ENCODE results near the gene CCDC198.

Gene CCDC198

DNA sequence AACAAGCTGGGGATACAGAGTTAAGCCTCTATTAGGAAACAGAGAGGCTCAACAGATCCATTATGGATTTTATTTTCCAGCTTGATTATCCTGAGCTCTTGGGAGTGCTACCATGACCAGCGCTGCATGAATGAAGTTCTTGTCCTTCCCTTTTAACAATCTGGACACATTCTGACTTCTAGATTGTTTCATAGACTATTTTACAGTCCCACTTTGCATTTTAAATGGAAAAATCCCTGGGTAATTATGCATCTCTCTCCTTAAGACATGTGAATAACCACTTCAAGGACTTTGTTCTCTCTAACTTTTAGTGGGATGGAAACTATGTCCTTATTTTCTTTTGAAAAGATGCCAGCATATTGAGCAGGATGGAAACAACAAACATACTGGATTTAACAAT, 2.0 kb downstream of the CCDC198 start:
- H3K36me3 ChIP-seq (ENCODE audit: insufficient read depth, low read length), result no peaks in the 10 kb centered on the region
- no peaks in the 10 kb centered on the region for H3K9me3 ChIP-seq (ENCODE audit: insufficient read depth, low read depth, low read length)
- TF ChIP-seq, protein P1, sequence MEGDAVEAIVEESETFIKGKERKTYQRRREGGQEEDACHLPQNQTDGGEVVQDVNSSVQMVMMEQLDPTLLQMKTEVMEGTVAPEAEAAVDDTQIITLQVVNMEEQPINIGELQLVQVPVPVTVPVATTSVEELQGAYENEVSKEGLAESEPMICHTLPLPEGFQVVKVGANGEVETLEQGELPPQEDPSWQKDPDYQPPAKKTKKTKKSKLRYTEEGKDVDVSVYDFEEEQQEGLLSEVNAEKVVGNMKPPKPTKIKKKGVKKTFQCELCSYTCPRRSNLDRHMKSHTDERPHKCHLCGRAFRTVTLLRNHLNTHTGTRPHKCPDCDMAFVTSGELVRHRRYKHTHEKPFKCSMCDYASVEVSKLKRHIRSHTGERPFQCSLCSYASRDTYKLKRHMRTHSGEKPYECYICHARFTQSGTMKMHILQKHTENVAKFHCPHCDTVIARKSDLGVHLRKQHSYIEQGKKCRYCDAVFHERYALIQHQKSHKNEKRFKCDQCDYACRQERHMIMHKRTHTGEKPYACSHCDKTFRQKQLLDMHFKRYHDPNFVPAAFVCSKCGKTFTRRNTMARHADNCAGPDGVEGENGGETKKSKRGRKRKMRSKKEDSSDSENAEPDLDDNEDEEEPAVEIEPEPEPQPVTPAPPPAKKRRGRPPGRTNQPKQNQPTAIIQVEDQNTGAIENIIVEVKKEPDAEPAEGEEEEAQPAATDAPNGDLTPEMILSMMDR (conservative IDR thresholded peaks at IDR 0.05; ENCODE audit: low read length), result no peak
- no peak for TF ChIP-seq EZH2phosphoT487 (IDR thresholded peaks at IDR 0.05; ENCODE audit: borderline replicate concordance)
- H3K9me2 ChIP-seq (replicated peaks; ENCODE audit: low read depth, low read length), result no peaks in the 10 kb centered on the region
- H3K4me1 ChIP-seq (ENCODE audit: insufficient read depth, low read length, poor library complexity, severe bottlenecking), result peaks cover 8% of the 10 kb centered on the region
- no peak overlapping the region for H3K4me2 ChIP-seq (ENCODE audit: low read depth, low read length, poor library complexity, severe bottlenecking)
- H4K20me1 ChIP-seq (ENCODE audit: insufficient read depth, low read length, poor library complexity, severe bottlenecking), result no peaks in the 10 kb centered on the region
- no peaks in the 10 kb centered on the region for H3K27me3 ChIP-seq (ENCODE audit: insufficient read depth, low read length, poor library complexity, severe bottlenecking)
- no peak overlapping the region for H3K4me3 ChIP-seq (ENCODE audit: low read length, poor library complexity, severe bottlenecking)
- no peak overlapping the region for H3K9ac ChIP-seq (ENCODE audit: low read depth, low read length, poor library complexity, severe bottlenecking)
- no peak overlapping the region for H2AFZ ChIP-seq (ENCODE audit: low read length)
- H3F3A ChIP-seq (ENCODE audit: low read depth), result no peaks in the 10 kb centered on the region
- no peaks in the 10 kb centered on the region for H3K79me2 ChIP-seq (ENCODE audit: insufficient read depth, low read length)

DNA sequence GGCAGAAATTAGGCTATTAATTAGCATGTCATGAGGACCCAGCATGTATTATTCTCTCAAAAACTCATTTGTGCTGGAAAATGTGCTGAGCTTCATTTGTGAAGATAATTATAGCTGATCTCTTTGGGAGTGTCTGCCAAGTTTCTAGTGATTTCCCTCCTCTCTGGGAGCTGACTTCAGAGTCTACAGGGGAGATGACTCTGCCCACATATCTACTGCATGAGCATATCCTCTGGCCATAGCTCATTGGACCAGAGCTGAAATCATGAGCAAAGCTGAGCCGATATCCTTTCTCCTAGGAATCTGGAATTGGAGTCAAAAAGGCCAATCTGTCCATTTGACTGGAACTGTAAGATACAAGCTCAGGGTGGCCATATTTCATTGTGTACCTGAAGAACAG, 5.9 kb downstream of the CCDC198 start:
- H4K20me1 ChIP-seq (ENCODE audit: insufficient read depth, low read length, poor library complexity, severe bottlenecking), result no peaks in the 10 kb centered on the region
- no peak overlapping the region for H3K9ac ChIP-seq (ENCODE audit: low read depth, low read length, poor library complexity, severe bottlenecking)
- H3K4me1 ChIP-seq (ENCODE audit: insufficient read depth, low read length, poor library complexity, severe bottlenecking), result no peaks in the 10 kb centered on the region
- no peaks in the 10 kb centered on the region for H3K9me3 ChIP-seq (ENCODE audit: insufficient read depth, low read depth, low read length)
- no peaks in the 10 kb centered on the region for H3K27me3 ChIP-seq (ENCODE audit: insufficient read depth, low read length, poor library complexity, severe bottlenecking)
- no peaks in the 10 kb centered on the region for H3F3A ChIP-seq (ENCODE audit: low read depth)
- TF ChIP-seq, protein P1 (conservative IDR thresholded peaks at IDR 0.05; ENCODE audit: low read length), result no peak
- no peak for TF ChIP-seq EZH2phosphoT487 (IDR thresholded peaks at IDR 0.05; ENCODE audit: borderline replicate concordance)
- no peak overlapping the region for H3K4me2 ChIP-seq (ENCODE audit: low read depth, low read length, poor library complexity, severe bottlenecking)
- H3K36me3 ChIP-seq (ENCODE audit: insufficient read depth, low read length), result no peaks in the 10 kb centered on the region
- H3K79me2 ChIP-seq (ENCODE audit: insufficient read depth, low read length), result no peaks in the 10 kb centered on the region
- H3K4me3 ChIP-seq (ENCODE audit: low read length, poor library complexity, severe bottlenecking), result no peak overlapping the region
- no peaks in the 10 kb centered on the region for H3K9me2 ChIP-seq (replicated peaks; ENCODE audit: low read depth, low read length)
- H2AFZ ChIP-seq (ENCODE audit: low read length), result no peak overlapping the region

DNA sequence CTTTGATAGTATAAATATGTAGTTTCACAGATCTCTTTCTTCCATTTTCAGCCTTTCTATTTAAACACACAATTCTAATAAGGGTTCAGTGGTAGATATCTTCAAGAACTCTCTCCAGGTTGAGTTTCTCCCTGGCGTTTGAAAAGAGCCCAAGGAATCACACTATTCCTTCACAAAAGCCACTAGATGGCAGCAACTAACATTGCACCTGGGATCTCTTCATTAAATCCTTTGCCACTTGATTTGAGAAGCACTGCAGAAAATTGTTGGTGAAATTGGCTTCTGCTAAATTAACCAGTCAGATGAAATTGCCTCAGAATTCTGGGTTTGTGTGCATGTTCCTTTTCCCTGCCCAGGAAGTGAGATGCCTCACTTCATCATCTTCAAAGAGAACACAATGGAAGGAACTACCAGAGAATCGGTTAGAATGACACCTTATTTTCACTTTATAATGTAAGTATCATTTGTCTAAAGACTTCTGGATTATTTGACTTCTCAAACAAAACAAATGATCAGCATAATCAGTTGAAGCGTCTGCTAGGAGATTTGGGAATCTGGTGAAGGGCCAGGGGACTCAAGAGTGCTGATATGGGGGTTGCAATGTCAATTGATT, 6.8 kb downstream of the CCDC198 start:
- Histone ChIP-seq H2AFZ (ENCODE audit: low read length) (no peak overlapping the region), H3K9me2 (replicated peaks; ENCODE audit: low read depth, low read length) (no peaks in the 10 kb centered on the region), H3K4me1 (ENCODE audit: insufficient read depth, low read length, poor library complexity, severe bottlenecking) (no peaks in the 10 kb centered on the region), H3K9me3 (ENCODE audit: insufficient read depth, low read depth, low read length) (no peaks in the 10 kb centered on the region), H3K4me3 (ENCODE audit: low read length, poor library complexity, severe bottlenecking) (no peak overlapping the region), H4K20me1 (ENCODE audit: insufficient read depth, low read length, poor library complexity, severe bottlenecking) (no peaks in the 10 kb centered on the region), H3K27me3 (ENCODE audit: insufficient read depth, low read length, poor library complexity, severe bottlenecking) (no peaks in the 10 kb centered on the region), H3K9ac (ENCODE audit: low read depth, low read length, poor library complexity, severe bottlenecking) (no peak overlapping the region), H3K79me2 (ENCODE audit: insufficient read depth, low read length) (no peaks in the 10 kb centered on the region), H3F3A (ENCODE audit: low read depth) (no peaks in the 10 kb centered on the region), H3K36me3 (ENCODE audit: insufficient read depth, low read length) (no peaks in the 10 kb centered on the region), H3K4me2 (ENCODE audit: low read depth, low read length, poor library complexity, severe bottlenecking) (no peak overlapping the region)
- TF ChIP-seq EZH2phosphoT487 (IDR thresholded peaks at IDR 0.05; ENCODE audit: borderline replicate concordance), result no peak
- TF ChIP-seq, protein P1 (conservative IDR thresholded peaks at IDR 0.05; ENCODE audit: low read length), result peak; percentile 78

Data from Loucy (cell line).